Type B pancreatic cell (in vitro differentiated cells): Measurements from ENCODE around the gene JDP2. TPM values are rescaled to one million over a fixed set of nuclear protein-coding genes. Genes with fewer than 3 reads are reported as not detected.
A peak's percentile ranks its signal among the peaks of the same experiment; 100 is the strongest.

Source experiments
- DNase-seq: peaks from one replicate; pipeline ENCODE4 v3.0.0; 2021; ENCODE audit warnings: mixed read lengths; ENCODE audit not compliant: unreplicated experiment; ENCODE audit errors: extremely low spot score
- H3K27ac Mint-ChIP-seq: 2 replicates; pipeline ENCODE4 v1.8.0; 2021; ENCODE audit warnings: mild to moderate bottlenecking, mixed read lengths
- H3K27me3 Mint-ChIP-seq: 2 replicates; pipeline ENCODE4 v1.8.0; 2021; ENCODE audit warnings: mixed read lengths
- H3K36me3 Mint-ChIP-seq: 2 replicates; pipeline ENCODE4 v1.8.0; 2021; ENCODE audit warnings: mixed read lengths
- H3K4me1 Mint-ChIP-seq: one replicate; pipeline ENCODE4 v1.8.0; 2021; ENCODE audit warnings: mixed read lengths; ENCODE audit not compliant: unreplicated experiment
- H3K4me3 Mint-ChIP-seq: 2 replicates; pipeline ENCODE4 v1.8.0; 2021; ENCODE audit warnings: mild to moderate bottlenecking, mixed read lengths
- H3K9me3 Mint-ChIP-seq: 2 replicates; pipeline ENCODE4 v1.8.0; 2021; ENCODE audit warnings: mixed read lengths
- total RNA-seq: library from RNA; stranded (reverse); gene quantifications from 2 replicates; pipeline ENCODE4 v1.2.1, GENCODE V29; 2021; ENCODE audit warnings: low replicate concordance
- TF ChIP-seq, protein P1 (sequence below): fragments of 200-600 bp; sonication (generic); conservative IDR thresholded peaks from 2 replicates; pipeline ENCODE4 v1.5.0; 2021; ENCODE audit warnings: antibody characterized with exemption, mild to moderate bottlenecking

The JDP2 gene
- total RNA-seq, 1 donor from 2014 or later, result 31.3 TPM

DNA sequence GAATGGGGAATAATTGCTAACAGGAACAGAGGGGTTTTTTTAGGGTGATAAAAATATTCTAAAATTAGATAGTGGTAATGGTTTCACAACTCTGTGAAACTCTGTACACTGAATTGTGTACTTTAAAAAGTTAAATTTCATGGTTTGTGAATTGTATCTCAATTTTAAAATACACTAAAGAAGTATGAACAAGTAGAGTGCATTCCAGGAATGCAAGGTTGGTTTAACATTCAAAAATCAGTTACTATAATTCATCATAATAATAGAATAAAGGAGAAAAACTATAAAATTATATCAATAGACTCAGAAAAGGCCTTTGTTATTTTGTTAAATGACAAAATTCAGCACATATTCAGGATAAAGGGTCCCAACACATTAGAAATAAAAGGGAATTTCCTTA is 83.4 kb downstream of the JDP2 start:
- peaks cover 8% of the 10 kb centered on the region for H3K4me1 Mint-ChIP-seq

DNA sequence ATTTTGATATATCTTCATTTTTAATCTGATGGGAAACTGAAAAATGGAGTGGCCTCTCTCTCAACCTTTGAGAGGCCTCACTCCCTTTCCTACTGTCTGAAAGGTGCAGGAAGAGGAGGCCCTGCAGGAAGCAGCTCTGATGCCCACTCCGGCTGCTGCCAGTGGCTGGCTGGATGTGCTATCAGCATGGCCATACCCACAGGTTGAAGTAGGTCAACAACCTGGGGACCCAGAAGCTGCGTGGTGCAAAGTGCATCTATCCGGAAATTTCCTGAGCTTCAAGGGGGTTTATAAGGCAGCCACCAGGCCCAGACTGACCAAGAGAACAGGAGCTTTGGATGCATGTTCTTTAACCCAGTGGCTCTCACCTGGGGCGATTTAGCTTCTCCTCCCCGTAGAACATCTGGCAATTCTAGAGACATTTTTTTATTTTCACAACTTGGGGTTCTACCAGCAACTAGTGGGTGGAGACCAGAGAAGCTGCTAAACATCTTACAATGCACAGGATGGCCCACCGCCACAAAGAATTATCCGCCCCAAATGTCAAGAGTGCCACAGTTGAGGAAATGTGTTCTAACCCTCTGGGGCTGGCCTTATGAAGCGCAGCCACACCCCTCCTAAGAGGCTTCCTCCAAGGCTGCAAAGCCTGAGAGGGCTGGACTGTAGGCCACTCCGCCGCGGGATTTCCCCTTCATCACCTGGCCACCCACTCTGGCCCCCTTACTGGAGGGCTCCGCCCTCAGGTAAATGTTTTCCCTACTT is 86.3 kb downstream of the JDP2 start:
- H3K27me3 Mint-ChIP-seq, result no peaks in the 10 kb centered on the region
- no peaks in the 10 kb centered on the region for H3K36me3 Mint-ChIP-seq
- no peak overlapping the region for H3K27ac Mint-ChIP-seq
- no peak for DNase-seq
- TF ChIP-seq, protein P1, sequence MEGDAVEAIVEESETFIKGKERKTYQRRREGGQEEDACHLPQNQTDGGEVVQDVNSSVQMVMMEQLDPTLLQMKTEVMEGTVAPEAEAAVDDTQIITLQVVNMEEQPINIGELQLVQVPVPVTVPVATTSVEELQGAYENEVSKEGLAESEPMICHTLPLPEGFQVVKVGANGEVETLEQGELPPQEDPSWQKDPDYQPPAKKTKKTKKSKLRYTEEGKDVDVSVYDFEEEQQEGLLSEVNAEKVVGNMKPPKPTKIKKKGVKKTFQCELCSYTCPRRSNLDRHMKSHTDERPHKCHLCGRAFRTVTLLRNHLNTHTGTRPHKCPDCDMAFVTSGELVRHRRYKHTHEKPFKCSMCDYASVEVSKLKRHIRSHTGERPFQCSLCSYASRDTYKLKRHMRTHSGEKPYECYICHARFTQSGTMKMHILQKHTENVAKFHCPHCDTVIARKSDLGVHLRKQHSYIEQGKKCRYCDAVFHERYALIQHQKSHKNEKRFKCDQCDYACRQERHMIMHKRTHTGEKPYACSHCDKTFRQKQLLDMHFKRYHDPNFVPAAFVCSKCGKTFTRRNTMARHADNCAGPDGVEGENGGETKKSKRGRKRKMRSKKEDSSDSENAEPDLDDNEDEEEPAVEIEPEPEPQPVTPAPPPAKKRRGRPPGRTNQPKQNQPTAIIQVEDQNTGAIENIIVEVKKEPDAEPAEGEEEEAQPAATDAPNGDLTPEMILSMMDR, result no peak
- H3K4me1 Mint-ChIP-seq, result peaks cover 8% of the 10 kb centered on the region
- no peaks in the 10 kb centered on the region for H3K9me3 Mint-ChIP-seq
- H3K4me3 Mint-ChIP-seq, result no peak overlapping the region

More for the DNA sequence above, 83.4 kb downstream of the JDP2 start:
- no peak for DNase-seq
- Mint-ChIP-seq H3K9me3 (no peaks in the 10 kb centered on the region), H3K27me3 (no peaks in the 10 kb centered on the region), H3K36me3 (no peaks in the 10 kb centered on the region), H3K4me3 (no peak overlapping the region), H3K27ac (no peak overlapping the region)
- TF ChIP-seq, protein P1, result no peak

DNA sequence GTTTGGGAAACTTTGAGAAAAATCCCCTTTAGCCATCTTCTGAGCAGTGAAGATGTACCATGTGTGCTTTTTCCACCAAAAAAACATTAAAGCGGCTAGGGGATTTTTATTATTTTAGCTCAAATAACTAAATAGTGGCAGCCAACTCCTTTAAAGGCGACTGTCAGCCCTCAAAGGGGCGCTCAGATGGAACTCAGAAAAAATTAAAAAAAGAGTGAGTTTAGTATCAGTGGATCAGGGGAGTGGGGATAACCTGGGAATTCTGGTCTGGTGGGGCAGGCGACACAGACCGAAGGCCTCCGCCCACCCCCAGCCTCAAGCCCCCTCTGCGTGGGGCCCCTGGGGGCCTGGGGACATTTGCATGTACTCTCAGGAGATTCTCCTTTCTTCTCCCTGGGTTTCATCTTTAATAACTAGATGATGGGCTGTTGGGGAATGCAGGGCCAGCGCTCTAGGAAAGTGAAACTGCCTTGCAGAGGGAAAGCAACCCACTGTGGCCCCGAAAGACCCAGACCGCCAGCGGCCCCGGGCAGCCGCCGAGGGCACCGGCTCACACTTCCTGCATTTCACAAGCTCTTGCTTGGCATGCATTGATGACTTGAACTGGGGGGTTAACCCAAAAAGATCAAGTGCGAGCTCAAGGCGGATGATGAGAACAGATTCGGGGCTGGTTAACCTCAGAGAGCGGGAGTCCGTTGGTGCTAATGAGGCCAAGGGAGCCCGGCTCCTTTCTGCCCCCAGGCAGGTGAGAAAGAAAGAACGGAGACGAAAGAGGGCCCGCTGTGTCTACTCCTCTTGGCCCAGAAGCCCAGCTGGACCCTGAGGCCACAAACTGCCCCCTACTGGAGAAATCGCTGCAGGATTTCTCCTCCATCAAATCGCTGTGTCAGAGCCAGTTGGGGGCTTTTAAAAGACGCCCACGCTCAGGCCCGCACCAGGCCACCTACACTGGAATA is 87.1 kb downstream of the JDP2 start:
- TF ChIP-seq, protein P1, result peak; percentile 23
- Mint-ChIP-seq H3K4me3 (no peak overlapping the region), H3K27ac (no peak overlapping the region), H3K9me3 (no peaks in the 10 kb centered on the region), H3K4me1 (peaks cover 8% of the 10 kb centered on the region), H3K36me3 (no peaks in the 10 kb centered on the region), H3K27me3 (no peaks in the 10 kb centered on the region)
- no peak for DNase-seq

DNA sequence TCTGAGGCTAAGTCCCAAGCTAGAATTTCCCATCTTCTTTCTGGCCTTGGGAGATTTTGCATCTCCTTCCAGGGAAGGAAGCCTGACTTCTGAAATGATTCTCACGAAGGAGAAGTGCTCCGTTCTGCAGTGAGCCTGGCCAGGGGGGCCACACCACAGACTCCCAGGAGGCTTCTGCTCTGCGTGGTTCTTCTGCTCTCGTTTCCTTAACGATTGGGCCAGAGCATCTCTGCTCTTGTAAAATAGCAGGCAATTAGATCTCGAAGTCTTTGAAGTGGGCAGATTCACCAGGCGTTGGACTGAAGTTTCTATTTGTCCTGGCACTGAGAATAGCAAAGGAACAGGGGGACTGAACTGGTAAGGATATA is 87.8 kb downstream of the JDP2 start:
- Mint-ChIP-seq H3K4me3 (peak overlapping the region; percentile 20), H3K9me3 (no peaks in the 10 kb centered on the region), H3K27me3 (no peaks in the 10 kb centered on the region), H3K27ac (no peak overlapping the region), H3K36me3 (no peaks in the 10 kb centered on the region), H3K4me1 (peaks cover 8% of the 10 kb centered on the region)
- TF ChIP-seq, protein P1, result no peak
- DNase-seq, result no peak

DNA sequence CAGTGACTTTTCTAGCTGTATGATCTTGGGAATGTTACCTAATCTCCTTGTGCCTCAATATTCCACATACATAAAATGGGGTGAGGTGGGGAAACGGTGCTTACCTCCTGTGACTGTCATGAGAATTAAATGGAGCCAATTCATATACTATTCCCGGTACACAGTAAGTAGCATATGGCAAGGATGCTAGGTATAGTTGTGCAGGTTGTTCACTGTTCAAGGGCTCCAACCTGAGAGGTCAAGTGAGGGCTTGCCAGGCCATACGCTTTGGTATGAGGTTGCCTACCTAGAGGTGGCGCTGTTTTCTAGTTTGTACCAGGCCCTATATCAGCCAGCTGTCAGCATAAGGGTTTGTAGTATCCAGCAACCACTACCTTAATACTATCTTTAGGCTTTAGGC is 90.8 kb downstream of the JDP2 start:
- DNase-seq, result no peak
- Mint-ChIP-seq H3K27me3 (peaks cover 3% of the 10 kb centered on the region), H3K4me3 (no peak overlapping the region), H3K4me1 (peaks cover 17% of the 10 kb centered on the region), H3K9me3 (peaks cover 5% of the 10 kb centered on the region), H3K36me3 (no peaks in the 10 kb centered on the region), H3K27ac (no peak overlapping the region)
- TF ChIP-seq, protein P1, result peak; percentile 22
